HepG2 (cell line): ENCODE data around the gene KRTAP10-4. TPM values are rescaled to one million over a fixed set of nuclear protein-coding genes. Genes with fewer than 3 reads are reported as not detected.

Experiments used
- ATF3 ChIP-seq: sonication (generic); formaldehyde crosslinking; IDR thresholded peaks from 2 replicates; pipeline ENCODE4 v1.4.0; 2020; ENCODE audit warnings: missing genetic modification reagents
- HBP1 ChIP-seq: IDR thresholded peaks from 2 replicates; pipeline ENCODE4 v1.6.1; 2016; ENCODE audit warnings: low read depth, control low read depth
- LRRFIP1 ChIP-seq: sonication (generic); formaldehyde crosslinking; conservative IDR thresholded peaks from 2 replicates; pipeline ENCODE4 v1.4.0; 2020; ENCODE audit warnings: missing genetic modification reagents
- PBX3 ChIP-seq: sonication (generic); formaldehyde crosslinking; IDR thresholded peaks from 2 replicates; pipeline ENCODE4 v1.8.1; 2023; ENCODE audit warnings: missing genetic modification reagents, inconsistent platforms, borderline replicate concordance
- RFX5 ChIP-seq: IDR thresholded peaks from 2 replicates; pipeline ENCODE4 v1.6.1; 2011; ENCODE audit warnings: low read depth, low read length, improper control_type of control experiment
- SOX13 ChIP-seq, 3 experiments: fragments of 450-650 bp in 1 of 3; sonication (generic) in 1 of 3; formaldehyde crosslinking in 1 of 3; IDR thresholded peaks in 2 of 3; conservative IDR thresholded peaks in 1 of 3; 2 replicates each; pipeline versions ENCODE4 v1.5.0 to v1.6.1; 2016 to 2020; ENCODE audit warnings: antibody characterized with exemption in 1 of 3, mild to moderate bottlenecking in 1 of 3, missing compliant biosample characterization in 1 of 3, missing genetic modification reagents in 1 of 3, moderate library complexity in 1 of 3
- TFDP2 ChIP-seq: sonication (generic); formaldehyde crosslinking; IDR thresholded peaks from 2 replicates; pipeline ENCODE4 v1.4.0; 2020; ENCODE audit warnings: missing genetic modification reagents
- ZNF142 ChIP-seq: sonication (generic); formaldehyde crosslinking; IDR thresholded peaks from 2 replicates; pipeline ENCODE4 v1.4.0; 2020; ENCODE audit warnings: missing genetic modification reagents
- ZNF382 ChIP-seq: sonication (generic); formaldehyde crosslinking; IDR thresholded peaks from 2 replicates; pipeline ENCODE4 v1.5.0; 2020; ENCODE audit warnings: missing genetic modification reagents, mild to moderate bottlenecking, borderline replicate concordance
- ZNF644 ChIP-seq: IDR thresholded peaks from 2 replicates; pipeline ENCODE4 v1.6.1; 2016; ENCODE audit warnings: low read depth
- ZNF775 ChIP-seq: sonication (generic); formaldehyde crosslinking; IDR thresholded peaks from 2 replicates; pipeline ENCODE4 v1.4.0; 2020; ENCODE audit warnings: missing genetic modification reagents, mild to moderate bottlenecking, moderate library complexity, borderline replicate concordance
- ZNF788 ChIP-seq: sonication (generic); formaldehyde crosslinking; IDR thresholded peaks from 2 replicates; pipeline ENCODE4 v1.5.0; 2020; ENCODE audit warnings: mild to moderate bottlenecking, missing genetic modification reagents, borderline replicate concordance
- ZNF839 ChIP-seq: sonication (generic); formaldehyde crosslinking; IDR thresholded peaks from 2 replicates; pipeline ENCODE4 v1.4.0; 2020; ENCODE audit warnings: missing genetic modification reagents, mild to moderate bottlenecking, borderline replicate concordance
- ZZZ3 ChIP-seq: sonication (generic); formaldehyde crosslinking; IDR thresholded peaks from 2 replicates; pipeline ENCODE4 v1.4.0; 2020; ENCODE audit warnings: missing genetic modification reagents, mild to moderate bottlenecking, borderline replicate concordance
- polyA plus RNA-seq, 8 experiments: library from polyadenylated mRNA; depleted of rRNA in 3 of 8; stranded (reverse) in 7 of 8; unstranded in 1 of 8; fragments of >200 nt; fragmentation: Illumina TruSeq in 4 of 8; extraction: Trizol in 4 of 8; gene quantifications; 2 replicates each; pipeline versions ENCODE4 v1.2.1 to v1.2.3, GENCODE V29; 2011 to 2016; ENCODE audit warnings: low read depth in 4 of 8, missing spikeins in 1 of 8, mixed read lengths in 1 of 8; ENCODE audit not compliant: insufficient read depth in 1 of 8
- total RNA-seq, 5 experiments: library from RNA; depleted of rRNA; stranded (reverse); fragments of >200 nt; fragmentation: Illumina TruSeq; extraction: Trizol; gene quantifications; 2 replicates each; pipeline ENCODE4 v1.2.3, GENCODE V29; 2016; ENCODE audit warnings: low read depth in 1 of 5

KRTAP10-4 gene
- total and polyA plus RNA-seq, 2 of the 13 experiments (the other 11 are each of a cell fraction or from before 2014, with no cell fraction given) = not detected

GRCh38 chr21:44593598-44594405 is 20.3 kb downstream of the KRTAP10-4 start (continued):
- 0 out of 2 replicates have a peak, but pooled peaks have one; percentile 59 for TF ChIP-seq HBP1
- no peak for TF ChIP-seq LRRFIP1
- peak; percentile 18; the same call in 1 of the 2 replicates for TF ChIP-seq SOX13 (IDR thresholded peaks at IDR 0.05)
- peak in 1 of 2 experiments; percentile 58; a peak in 2 of 4 replicates for TF ChIP-seq SOX13 (CRISPR knock-in tag; conservative IDR thresholded peaks at IDR 0.05 in 1 of 2, IDR thresholded peaks at IDR 0.05 in 1 of 2)
- TF ChIP-seq ZNF142 = no peak
- no peak for TF ChIP-seq ATF3 (CRISPR knock-in tag)
- TF ChIP-seq ZNF788 = peak; percentile 90
- no peak for TF ChIP-seq ZZZ3 (CRISPR knock-in tag)
- no peak for TF ChIP-seq ZNF839 (CRISPR knock-in tag)
- TF ChIP-seq ZNF775 (CRISPR knock-in tag) = no peak
- peak; percentile 84 for TF ChIP-seq TFDP2 (CRISPR knock-in tag)
- TF ChIP-seq ZNF644 = peak; percentile 59; the same call in 1 of the 2 replicates
- TF ChIP-seq PBX3 (CRISPR knock-in tag) = no peak
- no peak for TF ChIP-seq ZNF382
- no peak for TF ChIP-seq RFX5
